GM12891 (cell line): ENCODE data around the gene MKLN1.

Experiments used
- POLR2A ChIP-seq: IDR thresholded peaks from 2 replicates; pipeline ENCODE4 v1.6.1; 2011; ENCODE audit warnings: low read depth, low read length, control low read depth
- POLR2AphosphoS5 ChIP-seq: IDR thresholded peaks from 2 replicates; pipeline ENCODE4 v1.6.1; 2011; ENCODE audit warnings: low read depth, low read length, control low read depth
- SPI1 ChIP-seq: IDR thresholded peaks from 2 replicates; pipeline ENCODE4 v1.6.1; 2011; ENCODE audit warnings: low read depth, low read length, control low read depth
- TAF1 ChIP-seq: IDR thresholded peaks from 2 replicates; pipeline ENCODE4 v1.6.1; 2011; ENCODE audit warnings: low read depth, low read length, control low read depth

DNA sequence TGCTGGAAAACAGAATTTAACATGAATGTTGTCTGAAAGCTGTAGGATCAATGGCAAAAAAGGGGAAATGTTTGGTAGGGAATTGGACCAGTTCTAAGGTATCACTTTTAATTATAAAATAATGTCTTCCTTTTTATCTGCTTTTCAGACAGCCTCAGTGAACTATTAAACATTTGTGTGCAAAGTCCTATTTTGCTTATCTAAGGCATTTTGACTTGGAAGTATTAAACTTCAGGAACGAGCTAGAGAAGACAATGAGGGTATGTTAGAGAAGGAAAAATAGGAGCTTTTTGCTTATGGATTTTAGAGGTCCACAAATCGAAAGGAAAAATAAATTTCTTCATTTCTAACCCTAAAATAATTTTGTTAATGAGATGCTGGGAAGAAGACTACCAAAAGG, 165.4 kb downstream of the MKLN1 start:
- TF ChIP-seq POLR2AphosphoS5: no peak
- TF ChIP-seq POLR2A: no peak
- no peak for TF ChIP-seq TAF1
- TF ChIP-seq SPI1: no peak
